HG02571 (cell line): ENCODE measurements around the gene LHFPL2.

Experiments used
- ATAC-seq: cut with Tn5 transposase; IDR thresholded peaks from one replicate; pipeline ENCODE4 v1.9.1; 2021; ENCODE audit warnings: mild to moderate bottlenecking, moderate library complexity; ENCODE audit not compliant: unreplicated experiment

The LHFPL2 gene

GRCh38 chr5:78597068-78597973 is 51.3 kb downstream of the LHFPL2 start:
- ATAC-seq, result no peak

- ATAC-seq, result no peak
Observed at GRCh38 chr5:78595458-78595921, 53.1 kb downstream of the LHFPL2 start.

- no peak for ATAC-seq
Observed at GRCh38 chr5:78594610-78595457, 53.7 kb downstream of the LHFPL2 start.

- ATAC-seq, result no peak
Observed at GRCh38 chr5:78594021-78594420, 54.6 kb downstream of the LHFPL2 start.

GRCh38 chr5:78593465-78593864 is 55.1 kb downstream of the LHFPL2 start:
- no peak for ATAC-seq

- ATAC-seq, result no peak
Observed at GRCh38 chr5:78592735-78593386, 55.7 kb downstream of the LHFPL2 start.

- peak; percentile 58 for ATAC-seq
Observed at GRCh38 chr5:78591972-78592700, 56.4 kb downstream of the LHFPL2 start.

GRCh38 chr5:78591138-78591612 is 57.4 kb downstream of the LHFPL2 start:
- no peak for ATAC-seq

GRCh38 chr5:78589923-78590322 is 58.6 kb downstream of the LHFPL2 start:
- ATAC-seq, result no peak

- ATAC-seq, result no peak
Observed at GRCh38 chr5:78588507-78588906, 60.1 kb downstream of the LHFPL2 start.

GRCh38 chr5:78587775-78588291 is 60.7 kb downstream of the LHFPL2 start:
- no peak for ATAC-seq

GRCh38 chr5:78587081-78587774 is 61.3 kb downstream of the LHFPL2 start:
- ATAC-seq, result no peak

- ATAC-seq, result no peak
Observed at GRCh38 chr5:78586251-78586650, 62.3 kb downstream of the LHFPL2 start.

GRCh38 chr5:78578015-78578414 is 70.6 kb downstream of the LHFPL2 start:
- ATAC-seq, result no peak

GRCh38 chr5:78577071-78577807 is 71.3 kb downstream of the LHFPL2 start:
- ATAC-seq, result no peak

GRCh38 chr5:78576376-78576775 is 72.2 kb downstream of the LHFPL2 start:
- no peak for ATAC-seq

- ATAC-seq, result no peak
Observed at GRCh38 chr5:78574731-78575161, 73.8 kb downstream of the LHFPL2 start.

- peak; percentile 66 for ATAC-seq
Observed at GRCh38 chr5:78574131-78574673, 74.4 kb downstream of the LHFPL2 start.
